Panc1 (cell line): ENCODE measurements around the gene ACE2. TPM values are rescaled to one million over a fixed set of nuclear protein-coding genes. Genes with fewer than 3 reads are reported as not detected.

Experiments used
- ATAC-seq: fragments of 200-7000 bp; cut with Tn5 transposase; 2 replicates; pipeline ENCODE4 v1.9.1; 2020; ENCODE audit warnings: mild to moderate bottlenecking, moderate library complexity
- BruUV-seq: library from RNA; stranded (reverse); fragments of 400-500 nt; replicated peaks from 2 replicates; lab custom pipeline; 2021; lab: Mats Ljungman, UMichigan
- CTCF ChIA-PET: fragments of 300-600 bp; sonication (Branson Sonifier 250); formaldehyde crosslinking; loops from one replicate; lab custom pipeline; 2022; ENCODE audit warnings: antibody characterized with exemption; lab: Charles Lee
- POLR2A ChIA-PET: fragments of 300-600 bp; sonication (Branson Sonifier 250); formaldehyde crosslinking; loops from one replicate; lab custom pipeline; 2022; ENCODE audit warnings: antibody characterized with exemption; lab: Charles Lee
- DNase-seq: peaks from one replicate; pipeline ENCODE4 v3.0.0-alpha.2; 2010; ENCODE audit warnings: low read depth, low spot score
- H3K27ac ChIP-seq: 2 replicates; pipeline ENCODE4 v1.5.1; 2011; ENCODE audit warnings: mild to moderate bottlenecking, low read length, inconsistent platforms
- H3K27me3 ChIP-seq: fragments of 200-500 bp; sonication (Bioruptor generic); 2 replicates; pipeline ENCODE4 v1.6.0; 2014; ENCODE audit warnings: low read length, inconsistent platforms; ENCODE audit not compliant: control insufficient read depth, insufficient read depth
- H3K36me3 ChIP-seq: fragments of 200-500 bp; sonication (Bioruptor generic); 2 replicates; pipeline ENCODE4 v1.5.1; 2014; ENCODE audit warnings: inconsistent platforms, mild to moderate bottlenecking, low read length, moderate library complexity; ENCODE audit not compliant: control insufficient read depth, insufficient read depth
- H3K4me1 ChIP-seq: 2 replicates; pipeline ENCODE4 v1.5.1; 2011; ENCODE audit warnings: inconsistent platforms, mild to moderate bottlenecking, low read length, moderate library complexity; ENCODE audit not compliant: control insufficient read depth, insufficient read depth
- H3K4me3 ChIP-seq, 2 experiments: 2 replicates each; pipeline ENCODE4 v1.5.1; 2011 to 2012; ENCODE audit warnings: low read depth in 2 of 2, low read length in 2 of 2, mild to moderate bottlenecking in 2 of 2, inconsistent platforms in 1 of 2, moderate library complexity in 1 of 2
- H3K9me3 ChIP-seq: fragments of 200-500 bp; sonication (Bioruptor generic); 2 replicates; pipeline ENCODE4 v1.5.1; 2014; ENCODE audit warnings: low read depth, mild to moderate bottlenecking, inconsistent platforms, low read length, moderate library complexity; ENCODE audit not compliant: control insufficient read depth, insufficient read depth
- POLR2AphosphoS5 ChIP-seq: IDR thresholded peaks from 2 replicates; pipeline ENCODE4 v1.6.1; 2012; ENCODE audit warnings: mild to moderate bottlenecking, low read depth, low read length, moderate library complexity
- SIN3A ChIP-seq: IDR thresholded peaks from 2 replicates; pipeline ENCODE4 v1.6.1; 2012; ENCODE audit warnings: low read depth, mild to moderate bottlenecking, low read length, moderate library complexity, borderline replicate concordance; ENCODE audit not compliant: insufficient read depth
- TCF7L2 ChIP-seq: IDR thresholded peaks from 2 replicates; pipeline ENCODE4 v1.6.1; 2011; ENCODE audit warnings: mild to moderate bottlenecking, low read depth, low read length, inconsistent platforms
- in situ Hi-C: cut with HindIII; loops from 2 replicates; pipeline ENCODE4 v1.10.0; 2016; ENCODE audit warnings: low sequenced_read_pairs, low pct_unique_long_range_greater_than_20kb
- intact Hi-C: fragments of 100-400 bp; cut with micrococcal nuclease; formaldehyde crosslinking; loops from one replicate; pipeline ENCODE4 v1.10.0; 2022; ENCODE audit not compliant: unreplicated experiment
- total RNA-seq: library from RNA; stranded (reverse); gene quantifications from one replicate; pipeline ENCODE4 v1.2.1, GENCODE V29; 2021; ENCODE audit not compliant: unreplicated experiment
- TF ChIP-seq, protein P1 (sequence below): fragments of 450-650 bp; IDR thresholded peaks from 2 replicates; pipeline ENCODE4 v1.5.1; 2017; ENCODE audit warnings: mild to moderate bottlenecking
- TF ChIP-seq, protein P2 (sequence below), 2 experiments: IDR thresholded peaks; 2 replicates each; pipeline ENCODE4 v1.6.1; 2011 to 2012; ENCODE audit warnings: low read depth in 2 of 2, control low read depth in 1 of 2, low read length in 1 of 2, mild to moderate bottlenecking in 1 of 2, moderate library complexity in 1 of 2; ENCODE audit not compliant: insufficient read depth in 1 of 2

Gene ACE2
- total RNA-seq, 1 experiment from 2014 or later = not detected

DNA sequence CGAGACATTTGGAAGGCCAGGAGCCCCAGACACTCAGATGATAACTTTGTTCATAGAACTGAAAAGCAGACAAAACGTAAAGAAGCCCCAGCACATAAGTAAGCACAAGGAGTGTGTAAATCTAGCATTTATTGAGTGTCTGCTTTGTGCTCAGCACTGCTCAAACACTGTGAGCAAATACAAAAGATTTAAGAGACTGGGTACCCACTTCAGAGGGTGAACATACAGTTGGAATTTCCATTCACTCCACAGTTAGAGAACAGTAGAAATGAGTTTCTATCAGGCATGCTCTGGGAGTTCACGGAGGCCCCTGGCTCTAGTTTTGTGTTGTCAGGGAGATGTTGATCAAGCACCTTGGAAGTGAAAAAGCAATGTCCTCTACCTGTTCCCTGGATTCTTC is 39.8 kb downstream of the ACE2 start:
- no peaks in the 10 kb centered on the region for H3K36me3 ChIP-seq
- ChIA-PET CTCF (no interaction called here), POLR2A (no interaction called here)
- no peak overlapping the region for H3K27ac ChIP-seq
- no TSS peak for BruUV-seq
- intact Hi-C loops (loop anchor here (10.0 kb wide), 1 partner anchor 216 kb away; no protein-coding TSS in a partner anchor), in situ Hi-C loops (no loop called here)
- no peaks in the 10 kb centered on the region for H3K4me1 ChIP-seq
- no peak for ATAC-seq
- no peaks in the 10 kb centered on the region for H3K9me3 ChIP-seq
- no peaks in the 10 kb centered on the region for H3K27me3 ChIP-seq
- DNase-seq = no peak
- no peak overlapping the region for H3K4me3 ChIP-seq
- TF ChIP-seq, protein P1, sequence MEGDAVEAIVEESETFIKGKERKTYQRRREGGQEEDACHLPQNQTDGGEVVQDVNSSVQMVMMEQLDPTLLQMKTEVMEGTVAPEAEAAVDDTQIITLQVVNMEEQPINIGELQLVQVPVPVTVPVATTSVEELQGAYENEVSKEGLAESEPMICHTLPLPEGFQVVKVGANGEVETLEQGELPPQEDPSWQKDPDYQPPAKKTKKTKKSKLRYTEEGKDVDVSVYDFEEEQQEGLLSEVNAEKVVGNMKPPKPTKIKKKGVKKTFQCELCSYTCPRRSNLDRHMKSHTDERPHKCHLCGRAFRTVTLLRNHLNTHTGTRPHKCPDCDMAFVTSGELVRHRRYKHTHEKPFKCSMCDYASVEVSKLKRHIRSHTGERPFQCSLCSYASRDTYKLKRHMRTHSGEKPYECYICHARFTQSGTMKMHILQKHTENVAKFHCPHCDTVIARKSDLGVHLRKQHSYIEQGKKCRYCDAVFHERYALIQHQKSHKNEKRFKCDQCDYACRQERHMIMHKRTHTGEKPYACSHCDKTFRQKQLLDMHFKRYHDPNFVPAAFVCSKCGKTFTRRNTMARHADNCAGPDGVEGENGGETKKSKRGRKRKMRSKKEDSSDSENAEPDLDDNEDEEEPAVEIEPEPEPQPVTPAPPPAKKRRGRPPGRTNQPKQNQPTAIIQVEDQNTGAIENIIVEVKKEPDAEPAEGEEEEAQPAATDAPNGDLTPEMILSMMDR = no peak
- no peak for TF ChIP-seq SIN3A

DNA sequence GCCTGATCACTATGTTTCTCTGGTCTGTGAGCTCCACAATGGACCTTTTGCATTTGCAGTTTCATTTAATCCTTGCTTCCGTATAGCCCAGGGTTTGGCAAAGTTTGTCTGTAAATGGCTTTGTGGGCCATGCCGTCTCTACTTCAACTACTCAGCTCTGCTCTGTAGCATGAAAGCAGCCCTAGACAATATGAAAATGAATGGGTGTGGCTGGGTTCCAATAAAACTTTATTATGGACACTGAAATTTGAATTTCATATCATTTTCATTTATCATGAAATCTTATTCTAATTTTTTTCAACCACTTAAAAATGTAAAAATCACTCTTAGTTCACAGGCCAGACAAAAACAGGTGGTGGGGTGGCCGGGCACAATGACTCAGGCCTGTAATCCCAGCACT is 41.5 kb downstream of the ACE2 start:
- Histone ChIP-seq H3K4me1 (no peaks in the 10 kb centered on the region), H3K9me3 (no peaks in the 10 kb centered on the region), H3K36me3 (no peaks in the 10 kb centered on the region), H3K27me3 (no peaks in the 10 kb centered on the region), H3K27ac (no peak overlapping the region), H3K4me3 (no peak overlapping the region)
- in situ Hi-C loops = no loop called here
- ATAC-seq (no peak), DNase-seq (no peak)
- no TSS peak for BruUV-seq
- POLR2A ChIA-PET = no interaction called here
- no peak for TF ChIP-seq POLR2AphosphoS5
- TF ChIP-seq, protein P1 = no peak
- TF ChIP-seq TCF7L2 = no peak
- no peak for TF ChIP-seq SIN3A
- TF ChIP-seq, protein P2, sequence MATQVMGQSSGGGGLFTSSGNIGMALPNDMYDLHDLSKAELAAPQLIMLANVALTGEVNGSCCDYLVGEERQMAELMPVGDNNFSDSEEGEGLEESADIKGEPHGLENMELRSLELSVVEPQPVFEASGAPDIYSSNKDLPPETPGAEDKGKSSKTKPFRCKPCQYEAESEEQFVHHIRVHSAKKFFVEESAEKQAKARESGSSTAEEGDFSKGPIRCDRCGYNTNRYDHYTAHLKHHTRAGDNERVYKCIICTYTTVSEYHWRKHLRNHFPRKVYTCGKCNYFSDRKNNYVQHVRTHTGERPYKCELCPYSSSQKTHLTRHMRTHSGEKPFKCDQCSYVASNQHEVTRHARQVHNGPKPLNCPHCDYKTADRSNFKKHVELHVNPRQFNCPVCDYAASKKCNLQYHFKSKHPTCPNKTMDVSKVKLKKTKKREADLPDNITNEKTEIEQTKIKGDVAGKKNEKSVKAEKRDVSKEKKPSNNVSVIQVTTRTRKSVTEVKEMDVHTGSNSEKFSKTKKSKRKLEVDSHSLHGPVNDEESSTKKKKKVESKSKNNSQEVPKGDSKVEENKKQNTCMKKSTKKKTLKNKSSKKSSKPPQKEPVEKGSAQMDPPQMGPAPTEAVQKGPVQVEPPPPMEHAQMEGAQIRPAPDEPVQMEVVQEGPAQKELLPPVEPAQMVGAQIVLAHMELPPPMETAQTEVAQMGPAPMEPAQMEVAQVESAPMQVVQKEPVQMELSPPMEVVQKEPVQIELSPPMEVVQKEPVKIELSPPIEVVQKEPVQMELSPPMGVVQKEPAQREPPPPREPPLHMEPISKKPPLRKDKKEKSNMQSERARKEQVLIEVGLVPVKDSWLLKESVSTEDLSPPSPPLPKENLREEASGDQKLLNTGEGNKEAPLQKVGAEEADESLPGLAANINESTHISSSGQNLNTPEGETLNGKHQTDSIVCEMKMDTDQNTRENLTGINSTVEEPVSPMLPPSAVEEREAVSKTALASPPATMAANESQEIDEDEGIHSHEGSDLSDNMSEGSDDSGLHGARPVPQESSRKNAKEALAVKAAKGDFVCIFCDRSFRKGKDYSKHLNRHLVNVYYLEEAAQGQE (IDR thresholded peaks at IDR 0.05; ENCODE audit: insufficient read depth in 1 of 2, low read depth in 2 of 2, low read length in 1 of 2) = no peak
- CTCF ChIA-PET = no interaction called here
- intact Hi-C loops = no loop called here
